Left lobe of liver (tissue), 2 donors: ENCODE measurements around the gene MFAP3L. TPM values are rescaled to one million over a fixed set of nuclear protein-coding genes. Genes with fewer than 3 reads are reported as not detected.

Source experiments
- ATAC-seq: fragments of 200-7000 bp; cut with Tn5 transposase; one replicate; pipeline ENCODE4 v1.9.1; 2020; ENCODE audit warnings: mild to moderate bottlenecking, moderate library complexity
- DNase-seq: peaks from one replicate; pipeline ENCODE4 v3.0.0-alpha.2; 2020; ENCODE audit warnings: low spot score
- total RNA-seq: library from RNA; stranded (reverse); gene quantifications from one replicate; pipeline ENCODE4 v1.2.1, GENCODE V29; 2021
- donor health status: DM: no; HTN: no; CAD: no; lungs with moderate emphysema.
- donor health status: DM: no; HTN: yes; CAD: no.

Gene MFAP3L
- total RNA-seq, 1 donor from 2014 or later, result 58.3 TPM

DNA sequence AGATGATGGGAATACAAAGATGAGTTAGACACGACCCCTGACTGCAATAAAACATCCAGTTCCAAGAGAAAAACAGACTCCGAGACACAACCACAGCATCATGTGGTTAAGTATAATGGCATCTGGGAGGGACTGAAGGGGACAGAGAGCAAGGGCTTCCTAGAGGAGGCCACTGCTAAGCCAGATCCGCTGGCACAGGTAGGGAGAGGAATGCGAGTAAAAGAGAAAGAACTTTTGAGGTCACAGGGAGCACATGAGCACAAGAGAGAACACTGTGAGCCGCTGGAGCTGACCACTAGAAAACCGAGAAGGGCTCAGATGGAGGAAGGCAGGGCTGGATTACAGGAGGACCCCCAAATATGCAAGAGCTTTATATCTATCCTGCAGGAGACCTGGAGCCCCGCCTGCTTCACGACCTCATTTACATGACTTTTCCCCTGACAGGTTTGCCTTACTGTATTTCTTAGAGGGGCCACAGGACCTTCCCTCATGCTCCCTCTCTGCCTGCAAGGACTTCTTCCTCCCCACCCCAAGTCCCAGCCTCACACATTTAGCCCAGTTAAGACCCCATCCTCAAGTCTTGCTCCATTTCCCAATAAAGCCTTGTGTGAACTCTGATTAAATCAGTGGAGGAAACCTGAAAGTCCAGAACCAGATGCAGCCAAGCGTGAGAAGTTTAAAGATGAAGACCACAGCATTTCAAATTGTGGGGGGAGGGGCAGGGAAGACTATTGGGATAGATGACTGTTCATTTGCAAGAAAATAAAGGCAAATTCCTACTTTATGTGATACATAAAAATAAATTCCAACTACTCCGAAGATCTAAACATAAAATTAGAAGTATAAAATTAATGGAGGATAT, 29.6 kb downstream of the MFAP3L start:
- ATAC-seq (no peak), DNase-seq (no peak)

DNA sequence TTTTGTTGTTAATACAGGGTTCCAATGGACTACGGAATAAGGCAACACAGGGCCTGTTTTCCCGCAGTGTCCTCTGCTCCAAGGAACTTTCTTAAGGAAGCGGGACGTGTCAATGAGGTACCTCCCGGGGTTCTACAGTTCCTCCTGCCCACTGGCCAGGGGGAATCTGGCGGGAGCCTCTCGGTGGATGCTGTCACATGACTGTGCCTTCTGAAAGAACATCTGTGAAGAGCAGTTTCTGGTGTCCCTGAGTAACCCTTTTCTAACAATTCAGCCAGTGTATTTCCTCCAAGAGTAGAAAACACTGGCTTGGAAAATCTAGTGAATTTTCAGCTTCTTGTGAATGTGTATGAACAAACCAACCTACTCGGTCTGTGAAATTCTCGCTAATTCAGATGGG, 32.7 kb downstream of the MFAP3L start:
- ATAC-seq, result no peak

DNA sequence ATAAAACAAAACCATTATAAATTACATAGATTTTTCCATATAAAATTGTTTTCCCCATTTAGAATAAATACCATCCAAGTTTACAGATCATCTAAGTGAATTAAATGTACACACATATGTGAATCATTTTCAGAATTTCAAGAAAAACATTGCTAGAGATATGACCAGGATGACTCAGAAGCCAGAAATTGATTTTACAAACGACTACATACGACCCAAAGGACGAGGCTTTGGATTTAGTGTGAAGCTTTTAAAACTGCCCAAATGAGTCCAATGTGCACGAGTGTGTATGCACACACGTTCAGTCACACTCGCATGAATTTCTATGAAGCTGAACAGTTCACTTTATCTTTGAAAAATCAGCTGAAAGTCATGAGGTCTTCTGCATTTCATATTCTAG, 37.9 kb downstream of the MFAP3L start:
- ATAC-seq, result no peak
- DNase-seq, result no peak

More for the DNA sequence above, 32.7 kb downstream of the MFAP3L start:
- DNase-seq, result no peak

DNA sequence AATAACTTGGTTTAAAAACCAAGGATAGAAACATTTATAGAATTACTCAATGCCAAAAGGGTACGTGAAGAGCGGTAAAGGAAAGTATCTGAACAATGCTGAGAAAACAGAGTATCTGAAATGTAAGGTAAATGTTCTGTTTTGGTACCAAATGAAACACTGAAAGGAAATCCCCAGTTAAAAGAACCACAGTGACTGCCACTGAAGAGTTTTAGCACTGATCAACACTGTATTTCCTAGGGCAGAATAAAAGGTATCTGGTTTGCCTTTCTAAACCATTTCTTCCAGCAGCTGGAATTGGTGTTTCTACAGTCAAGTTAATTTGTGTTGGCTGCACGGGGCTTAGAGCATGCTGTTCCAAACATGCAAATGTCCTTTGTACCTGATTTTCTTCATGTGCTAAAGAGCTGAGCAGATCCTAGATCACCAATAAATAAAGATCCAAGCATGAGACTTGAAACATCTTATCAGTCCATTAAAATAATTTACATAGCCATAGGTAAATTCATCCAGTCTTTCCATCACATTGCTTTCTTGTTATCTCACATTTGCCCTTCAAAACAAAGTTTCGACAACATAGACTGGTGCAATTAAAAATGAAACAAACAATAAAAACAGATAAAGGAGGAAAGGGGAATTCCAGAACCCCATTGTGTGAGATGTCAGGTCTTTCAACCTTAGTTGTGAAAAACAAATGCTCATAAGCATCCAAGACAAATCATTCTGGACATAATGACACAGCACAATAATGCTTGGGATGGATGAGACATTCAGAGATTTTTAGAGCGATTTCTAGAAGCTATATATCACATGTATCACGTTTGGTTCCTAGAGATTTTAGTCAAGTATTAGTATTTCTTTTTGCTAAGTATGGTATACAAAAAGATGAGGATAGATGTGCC, 38.6 kb downstream of the MFAP3L start:
- peak; percentile 64 for ATAC-seq
- no peak for DNase-seq

DNA sequence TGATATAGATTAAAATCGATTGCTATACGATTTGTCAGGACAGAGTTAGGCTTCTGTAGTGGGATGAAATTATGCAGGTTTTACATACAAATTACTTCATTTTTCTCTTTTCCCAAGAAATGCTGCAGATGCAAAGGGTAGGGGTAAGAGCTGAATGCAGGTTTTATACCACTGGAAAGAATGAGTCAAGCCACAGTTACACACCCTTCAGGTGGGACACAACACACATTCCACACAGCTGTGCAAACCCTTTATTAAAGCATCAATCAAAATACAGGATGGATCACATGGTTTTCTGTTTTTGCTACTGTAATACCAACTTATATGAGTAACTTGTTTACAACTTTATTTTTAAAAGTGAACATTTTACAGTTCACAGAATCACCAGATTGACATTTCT, 39.8 kb downstream of the MFAP3L start:
- no peak for DNase-seq
- no peak for ATAC-seq

DNA sequence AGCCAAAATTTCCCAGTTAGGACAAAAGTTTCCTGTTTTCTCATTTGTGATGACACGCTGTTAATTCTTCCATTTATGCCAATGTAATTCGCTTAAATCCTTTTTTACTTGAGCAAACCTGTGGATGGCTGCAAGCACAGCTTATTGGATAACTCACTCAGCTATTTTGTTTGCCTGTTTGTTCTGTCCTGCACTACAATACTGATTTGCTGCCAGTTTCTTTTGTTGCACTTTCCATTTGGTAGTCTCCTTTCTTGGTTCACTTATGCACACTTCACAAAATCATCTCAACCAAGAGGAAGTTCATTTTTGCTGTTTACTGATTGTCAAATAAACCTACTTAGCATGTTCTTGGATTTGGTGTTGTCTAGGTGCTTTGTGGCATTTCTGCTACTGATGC, 40.3 kb downstream of the MFAP3L start:
- DNase-seq (no peak), ATAC-seq (peak; percentile 39)

DNA sequence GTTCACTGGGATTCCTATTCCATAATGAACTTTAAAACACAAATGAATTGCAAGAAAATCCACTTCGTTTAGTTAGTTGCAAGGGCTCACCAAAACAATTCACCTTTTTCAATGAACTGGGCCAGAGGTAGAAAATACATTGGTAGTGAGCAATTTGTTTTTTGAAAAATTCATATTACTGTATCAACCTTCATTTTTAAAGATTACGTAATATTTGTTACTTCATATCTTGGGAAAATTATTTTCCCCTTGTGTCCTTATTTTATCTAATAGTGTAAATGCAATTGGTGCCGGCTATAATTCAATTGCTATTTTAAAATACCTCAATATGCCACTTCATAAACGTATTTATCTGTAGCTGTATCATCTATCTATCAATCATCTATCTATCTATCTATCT, 41.5 kb downstream of the MFAP3L start:
- no peak for ATAC-seq
- DNase-seq, result no peak

DNA sequence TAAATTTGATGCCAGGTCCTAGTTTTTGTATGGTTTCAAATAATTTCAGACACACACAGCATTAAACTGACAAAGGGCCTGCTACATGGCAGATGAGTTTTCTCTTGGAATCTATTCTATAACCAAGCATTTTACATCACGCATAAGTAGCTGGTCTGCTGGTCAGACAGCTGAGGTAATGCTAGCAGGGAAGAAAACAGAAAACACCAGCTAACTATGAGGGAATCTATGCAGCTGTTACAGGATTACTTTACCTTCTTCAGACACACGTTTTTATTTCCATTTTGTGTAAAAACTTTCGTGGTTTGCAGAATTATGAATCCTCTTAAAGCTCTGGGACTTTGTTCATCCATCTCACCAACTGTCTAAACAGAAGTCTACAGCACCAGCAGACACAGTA, 42.0 kb downstream of the MFAP3L start:
- no peak for DNase-seq
- ATAC-seq, result no peak

DNA sequence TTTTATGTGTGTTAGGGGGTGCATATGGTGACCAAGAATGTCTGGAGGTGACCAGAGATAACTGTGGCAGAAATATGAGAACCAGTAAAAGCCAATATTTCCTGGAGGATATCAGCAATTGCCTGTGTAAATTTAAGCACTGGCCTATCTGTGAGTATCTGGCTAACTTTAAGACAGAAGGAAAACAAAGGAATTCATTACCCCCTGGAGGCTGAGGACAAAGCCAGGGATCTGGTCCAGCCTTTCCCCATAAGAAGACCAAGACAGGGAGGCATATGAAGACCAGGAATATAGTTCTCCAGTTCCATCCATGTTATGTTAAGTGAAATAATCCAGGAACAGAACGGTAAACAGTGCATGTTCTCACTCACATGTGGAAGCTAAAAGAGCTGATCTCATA, 49.2 kb downstream of the MFAP3L start:
- no peak for ATAC-seq
- no peak for DNase-seq

DNA sequence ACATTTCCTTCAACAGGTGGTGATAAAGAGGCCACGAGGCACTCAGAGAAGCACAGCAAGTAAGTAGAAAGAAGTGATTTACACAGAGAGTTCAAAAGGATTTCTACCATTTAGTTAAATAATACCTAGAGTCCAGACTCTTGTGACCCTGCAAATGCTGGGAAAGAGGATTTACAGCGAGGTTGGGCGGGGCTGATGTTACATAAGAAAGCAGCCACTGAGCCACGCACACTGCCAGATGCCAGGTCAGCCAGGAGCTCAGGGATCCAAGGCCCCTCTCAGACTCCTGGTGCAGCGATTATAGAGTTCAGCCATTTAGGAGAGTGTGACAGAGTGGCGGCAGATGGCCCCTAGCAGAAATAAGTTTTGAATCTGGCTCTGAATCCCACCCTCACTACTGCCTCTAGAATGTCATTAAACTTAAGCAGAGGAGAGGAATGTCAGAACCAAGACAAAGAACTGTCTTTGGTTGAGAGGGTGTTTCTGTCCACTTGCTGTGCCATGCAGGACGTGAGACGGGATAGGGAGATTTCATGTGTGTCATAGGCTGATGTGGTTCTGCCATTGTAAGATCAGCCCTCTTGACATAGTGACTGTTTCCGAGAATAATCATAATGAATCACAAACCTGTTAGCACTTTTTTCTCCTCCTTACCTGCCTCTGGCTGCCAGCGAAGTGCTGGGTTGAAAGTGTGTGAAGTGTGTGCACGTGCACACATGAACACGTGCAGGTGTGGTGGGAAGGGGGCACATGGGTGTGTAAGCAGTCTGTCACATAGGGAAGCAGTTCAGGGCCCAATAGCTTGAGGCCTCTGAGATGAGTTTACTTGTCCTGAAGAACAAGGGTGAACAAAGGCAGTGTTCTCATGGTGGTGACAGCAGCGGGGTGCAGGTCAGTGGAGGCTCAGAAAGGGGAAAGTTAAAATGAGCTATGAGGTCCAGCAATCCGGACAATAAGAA, 50.1 kb downstream of the MFAP3L start:
- ATAC-seq, result peak; percentile 96
- peak; percentile 87 for DNase-seq

DNA sequence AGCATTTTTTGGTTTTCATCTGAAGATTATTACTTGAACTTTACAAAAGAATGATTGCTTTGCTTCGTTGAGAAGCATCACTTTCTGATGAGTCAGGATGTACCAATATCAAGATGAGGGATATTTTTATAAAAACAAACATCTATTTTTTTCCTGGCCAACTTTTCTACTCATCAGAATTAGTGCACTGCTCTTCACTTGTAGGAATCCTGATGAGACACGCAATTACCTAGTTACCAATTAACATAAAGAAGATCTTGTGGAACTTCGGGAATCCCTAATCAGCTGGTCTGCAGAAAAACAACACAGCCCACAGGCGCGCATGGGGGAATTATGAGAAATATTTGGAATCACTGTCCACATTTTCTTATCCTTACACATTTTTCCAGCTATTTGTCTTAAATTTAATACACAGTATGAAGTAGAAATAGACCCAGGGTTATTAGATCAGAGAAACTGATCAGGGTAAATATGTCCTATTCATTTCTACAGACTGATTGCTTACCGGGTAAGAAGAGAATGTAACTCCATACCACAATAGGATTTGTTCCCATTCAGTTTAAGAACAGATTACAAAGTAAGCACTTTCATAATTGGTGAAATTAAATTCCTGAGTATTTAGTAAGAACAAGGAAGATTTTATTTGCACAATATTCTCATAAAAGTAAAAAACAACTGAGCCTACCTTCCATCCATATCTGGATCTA, 50.9 kb downstream of the MFAP3L start:
- no peak for DNase-seq
- ATAC-seq, result peak; percentile 36

DNA sequence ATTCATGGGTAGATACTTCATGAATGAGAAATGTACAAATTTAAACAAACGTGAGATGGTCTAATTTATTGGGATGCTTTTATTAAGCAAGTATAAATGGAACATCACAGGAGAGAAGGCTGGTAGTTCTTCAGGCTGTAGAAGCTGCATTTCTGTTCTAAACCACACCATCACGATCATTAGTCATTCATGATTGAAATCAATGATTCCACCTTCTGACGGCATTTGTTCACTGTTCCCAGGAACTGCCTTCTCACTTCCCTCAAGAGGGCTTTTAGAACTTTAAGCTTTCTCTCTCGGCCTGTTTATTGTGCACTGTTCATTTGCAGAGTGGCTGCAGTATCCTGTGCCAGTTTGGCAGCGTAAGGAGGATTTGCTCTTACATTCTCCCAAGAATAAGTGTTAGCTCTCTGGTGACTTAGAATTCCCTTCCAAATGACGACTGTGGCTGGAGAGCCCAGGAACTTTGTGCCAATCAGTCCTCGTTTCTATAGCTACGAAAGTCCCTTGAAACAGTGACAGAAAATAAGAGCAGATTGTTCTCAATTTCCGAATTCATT, 54.7 kb downstream of the MFAP3L start:
- ATAC-seq (no peak), DNase-seq (no peak)

DNA sequence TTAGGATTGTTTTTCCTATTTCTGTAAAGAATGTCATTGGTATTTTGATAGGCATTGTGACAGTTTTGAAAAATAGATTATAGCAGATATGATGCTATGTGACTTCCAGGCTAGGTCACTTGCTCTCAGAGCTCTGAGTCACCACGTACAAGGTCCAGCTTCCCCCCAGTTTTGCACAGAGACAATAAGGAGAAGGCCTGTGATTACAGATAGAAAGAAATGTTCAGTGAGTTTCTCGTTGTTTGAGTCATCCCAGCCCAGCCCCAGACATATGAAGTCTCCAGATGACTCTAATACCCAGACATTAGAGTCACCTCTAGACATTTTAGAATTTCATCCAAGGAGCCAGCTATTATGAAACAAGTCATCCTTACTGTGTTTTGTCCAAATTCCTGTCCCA, 57.2 kb downstream of the MFAP3L start:
- no peak for DNase-seq
- ATAC-seq, result no peak

DNA sequence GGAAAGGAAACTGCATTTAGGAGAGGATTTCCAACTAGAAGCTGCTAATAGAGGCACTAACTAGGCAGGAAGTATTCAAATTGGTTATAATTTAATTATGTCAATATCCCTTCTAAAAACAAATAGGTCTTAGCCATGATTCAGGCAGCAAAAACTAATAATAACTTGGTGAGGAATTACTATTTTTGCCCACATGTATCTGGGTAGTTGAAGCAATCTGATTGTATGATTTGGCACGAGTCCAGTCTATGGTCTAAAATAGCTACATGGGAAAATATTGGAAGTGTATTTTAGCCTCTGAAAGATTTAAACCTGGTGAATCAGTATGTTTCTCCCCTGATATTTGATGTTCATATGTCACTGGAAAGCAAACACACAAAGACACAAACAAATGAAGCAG, 62.2 kb downstream of the MFAP3L start:
- ATAC-seq, result no peak
- no peak for DNase-seq

DNA sequence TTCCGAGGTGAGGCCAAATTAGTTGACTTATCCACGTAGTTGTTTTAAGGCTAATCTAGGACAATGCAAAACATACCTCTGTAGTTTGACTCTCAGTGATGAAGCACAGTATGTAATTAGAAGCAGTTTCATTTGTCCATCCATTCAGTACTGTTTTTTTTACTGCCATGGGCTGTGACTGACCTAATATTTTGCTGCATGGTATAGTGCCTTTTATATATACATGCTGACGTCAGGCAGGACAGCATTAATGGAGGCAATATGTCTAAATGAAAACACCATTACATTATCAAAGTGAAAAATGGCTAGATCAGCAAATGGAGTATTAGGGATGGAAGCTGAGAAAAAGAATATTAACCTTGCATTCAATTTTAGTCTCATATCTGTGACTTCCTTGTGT, 66.9 kb downstream of the MFAP3L start:
- DNase-seq (no peak), ATAC-seq (no peak)

DNA sequence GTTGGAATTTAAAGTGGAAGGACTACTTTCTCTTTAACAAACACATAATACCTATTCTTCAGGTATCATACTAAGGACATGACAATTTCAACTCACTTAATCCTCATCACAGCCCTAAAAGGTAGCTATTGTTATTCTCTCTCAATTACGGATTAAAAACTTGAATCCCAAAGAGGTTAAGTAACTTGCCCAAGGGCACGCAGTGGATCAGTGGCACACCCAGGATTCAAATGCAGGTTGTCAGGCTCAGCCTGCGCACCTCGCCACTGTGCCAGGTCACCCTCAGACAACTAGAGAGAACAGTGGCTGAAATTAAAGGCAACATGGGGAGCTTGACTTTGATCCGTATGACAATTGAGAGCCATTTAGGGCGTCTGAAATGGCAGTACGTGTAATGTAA, 67.6 kb downstream of the MFAP3L start:
- DNase-seq, result no peak
- ATAC-seq, result no peak

DNA sequence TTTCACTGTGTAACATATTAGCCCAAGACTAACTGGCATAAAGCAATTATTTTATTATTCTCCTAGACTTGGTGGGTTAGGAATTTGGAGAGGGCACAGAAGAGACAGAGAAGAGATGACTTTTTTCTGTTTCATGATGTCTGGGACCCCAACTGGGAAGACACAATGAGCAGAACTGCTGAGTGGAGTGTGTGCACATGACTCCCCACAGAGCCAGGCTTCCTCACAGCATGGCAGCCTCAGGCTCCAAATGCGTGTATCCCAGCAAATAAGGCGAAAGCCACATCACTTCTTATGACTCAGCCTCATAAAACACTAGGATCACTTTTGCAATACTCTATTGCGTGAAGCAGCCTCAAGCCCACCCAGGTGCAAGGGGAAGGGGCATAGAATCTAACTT, 68.4 kb downstream of the MFAP3L start:
- DNase-seq (no peak), ATAC-seq (no peak)

DNA sequence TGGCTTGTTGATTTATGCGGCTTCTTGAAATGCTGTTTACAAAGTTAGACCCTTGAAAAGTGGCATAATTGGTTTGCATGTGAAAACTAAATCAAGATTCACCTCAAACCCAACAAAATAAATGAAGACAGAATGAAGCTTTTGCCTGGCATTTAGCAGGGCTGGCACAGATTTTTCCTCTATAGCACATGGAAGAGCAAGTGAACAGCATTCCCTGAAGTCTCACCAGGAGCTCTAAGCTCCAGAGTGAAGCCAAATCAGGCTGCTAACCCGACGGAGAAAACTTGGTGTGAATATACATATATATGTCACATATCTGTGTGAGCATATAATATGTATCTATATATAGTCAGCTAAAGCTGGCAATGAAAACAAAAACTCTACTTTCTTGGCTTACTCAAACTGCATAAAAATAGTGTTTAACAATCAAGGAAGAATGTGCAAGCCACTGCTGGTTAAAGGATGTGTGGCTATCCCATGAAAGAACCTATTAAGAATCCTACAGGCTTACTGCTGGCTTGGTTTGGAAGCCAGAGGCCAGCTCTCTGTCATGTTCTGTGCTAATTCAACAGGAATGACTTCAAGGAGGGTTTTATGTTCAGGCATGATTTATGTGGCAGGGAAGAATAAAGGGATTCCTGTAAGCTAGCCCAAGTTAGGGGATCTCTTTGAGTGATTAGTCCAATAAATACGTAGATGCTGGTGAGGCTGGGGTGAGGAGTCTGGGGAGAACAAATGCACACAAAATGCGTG, 69.9 kb downstream of the MFAP3L start:
- ATAC-seq (no peak), DNase-seq (no peak)

DNA sequence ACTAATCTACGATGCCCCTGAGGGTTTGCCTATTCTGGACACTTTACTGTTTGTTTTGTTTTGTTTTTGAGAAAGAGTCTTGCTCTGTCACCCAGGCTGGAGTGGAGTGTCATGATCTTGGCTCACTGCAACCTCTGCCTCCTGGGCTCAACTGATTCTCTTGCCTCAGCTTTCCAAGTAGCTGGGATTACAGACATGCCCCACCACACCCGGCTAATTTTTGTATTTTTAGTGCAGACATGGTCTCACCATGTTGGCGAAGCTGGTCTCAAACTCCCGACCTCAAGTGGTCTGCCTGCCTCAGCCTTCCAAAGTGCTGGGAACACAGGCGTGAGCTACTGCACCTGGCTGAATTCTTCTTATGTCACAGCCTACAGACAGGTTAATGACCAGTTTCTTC, 70.7 kb downstream of the MFAP3L start:
- no peak for ATAC-seq
- no peak for DNase-seq
